Uterus (tissue), 4 donors: ENCODE data around the gene CENATAC. TPM values are rescaled to one million over a fixed set of nuclear protein-coding genes. Genes with fewer than 3 reads are reported as not detected.
"Not testable (repeated sequence)": the region's sequence is repeated elsewhere in the genome, so short reads cannot be mapped to it uniquely, and the experiment has no call there.

Source experiments
- DNase-seq, 2 donors: peaks; one replicate each; pipeline ENCODE4 v3.0.0-alpha.2; 2019 to 2020
- H3K27ac ChIP-seq, 2 donors: fragments of 200-600 bp; sonication (generic); 1 replicate in 1 of 2; 2 replicates in 1 of 2; pipeline ENCODE4 v1.5.1; 2016 to 2018
- H3K27me3 ChIP-seq, 2 donors: fragments of 200-600 bp; sonication (generic); one replicate each; pipeline ENCODE4 v1.5.1; 2018 to 2019; ENCODE audit warnings: control low read depth in 1 of 2
- H3K36me3 ChIP-seq, 2 donors: fragments of 200-600 bp; sonication (generic); one replicate each; pipeline ENCODE4 v1.5.1; 2019; ENCODE audit warnings: control low read depth in 1 of 2
- H3K4me1 ChIP-seq, 2 donors: fragments of 200-600 bp; sonication (generic); one replicate each; pipeline ENCODE4 v1.5.1; 2018 to 2019; ENCODE audit warnings: control low read depth in 1 of 2
- H3K4me3 ChIP-seq, 2 donors: fragments of 200-600 bp; sonication (generic); 1 replicate in 1 of 2; 2 replicates in 1 of 2; pipeline ENCODE4 v1.5.1; 2018 to 2019; ENCODE audit warnings: mild to moderate bottlenecking in 1 of 2
- H3K9me3 ChIP-seq, 2 donors: fragments of 200-600 bp; sonication (generic); one replicate each; pipeline ENCODE4 v1.5.1; 2019; ENCODE audit warnings: control low read depth in 1 of 2
- POLR2A ChIP-seq, 2 donors: fragments of 450-650 bp; IDR thresholded peaks; one replicate each; pipeline ENCODE4 v1.6.1; 2016; ENCODE audit warnings: antibody characterized with exemption in 2 of 2, mild to moderate bottlenecking in 1 of 2, moderate library complexity in 1 of 2
- intact Hi-C: fragments of 100-400 bp; cut with DNase I; formaldehyde crosslinking; loops from one replicate; pipeline ENCODE4 v1.15.1; 2023; ENCODE audit warnings: low total_unique reads
- total RNA-seq, 4 donors: library from RNA; depleted of rRNA in 3 of 4; stranded (reverse); fragments of >200 nt in 3 of 4; gene quantifications; one replicate each; pipeline versions ENCODE4 v1.1.0 to v1.2.4, GENCODE V29; 2014 to 2023
- TF ChIP-seq, protein P1 (sequence below), 4 experiments: fragments of 200-600 bp in 2 of 4; fragments of 450-650 bp in 2 of 4; sonication (generic) in 2 of 4; IDR thresholded peaks; one replicate each; pipeline ENCODE4 v1.5.1; 2016 to 2019; ENCODE audit warnings: antibody characterized with exemption in 4 of 4, mild to moderate bottlenecking in 2 of 4, moderate library complexity in 1 of 4
- donor health status: DM: yes; HTN: yes; CAD: no.

CENATAC gene
- total RNA-seq, 4 donors from 2014 or later: 19.5 to 88.2 (median 49.7) TPM

DNA sequence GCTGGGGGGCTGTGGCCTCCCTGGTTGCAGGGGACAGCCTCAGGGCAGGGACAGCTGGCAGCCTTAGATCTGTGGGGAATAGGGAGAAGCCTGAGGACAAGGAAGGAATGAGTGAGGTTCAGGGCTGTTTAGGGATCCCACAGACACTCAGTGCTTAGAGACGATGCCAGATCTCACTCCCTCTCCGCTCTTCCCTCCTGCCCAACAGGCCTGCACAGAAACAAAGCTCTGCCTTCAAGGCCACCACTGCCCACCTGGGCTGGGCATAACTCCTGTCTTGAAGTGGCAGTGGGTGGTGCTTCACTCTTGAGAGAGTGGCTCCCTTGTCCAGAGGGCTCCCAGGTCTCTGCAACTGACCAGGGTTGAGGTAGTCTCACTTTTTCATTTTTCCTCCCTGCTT, 13.1 kb upstream of the CENATAC start:
- no peaks in the 10 kb centered on the region for H3K4me1 ChIP-seq
- no peak for DNase-seq
- intact Hi-C loops: no loop called here
- H3K36me3 ChIP-seq: no peaks in the 10 kb centered on the region
- no peak overlapping the region for H3K27ac ChIP-seq
- no peak overlapping the region for H3K4me3 ChIP-seq
- H3K9me3 ChIP-seq: no peaks in the 10 kb centered on the region
- TF ChIP-seq, protein P1, sequence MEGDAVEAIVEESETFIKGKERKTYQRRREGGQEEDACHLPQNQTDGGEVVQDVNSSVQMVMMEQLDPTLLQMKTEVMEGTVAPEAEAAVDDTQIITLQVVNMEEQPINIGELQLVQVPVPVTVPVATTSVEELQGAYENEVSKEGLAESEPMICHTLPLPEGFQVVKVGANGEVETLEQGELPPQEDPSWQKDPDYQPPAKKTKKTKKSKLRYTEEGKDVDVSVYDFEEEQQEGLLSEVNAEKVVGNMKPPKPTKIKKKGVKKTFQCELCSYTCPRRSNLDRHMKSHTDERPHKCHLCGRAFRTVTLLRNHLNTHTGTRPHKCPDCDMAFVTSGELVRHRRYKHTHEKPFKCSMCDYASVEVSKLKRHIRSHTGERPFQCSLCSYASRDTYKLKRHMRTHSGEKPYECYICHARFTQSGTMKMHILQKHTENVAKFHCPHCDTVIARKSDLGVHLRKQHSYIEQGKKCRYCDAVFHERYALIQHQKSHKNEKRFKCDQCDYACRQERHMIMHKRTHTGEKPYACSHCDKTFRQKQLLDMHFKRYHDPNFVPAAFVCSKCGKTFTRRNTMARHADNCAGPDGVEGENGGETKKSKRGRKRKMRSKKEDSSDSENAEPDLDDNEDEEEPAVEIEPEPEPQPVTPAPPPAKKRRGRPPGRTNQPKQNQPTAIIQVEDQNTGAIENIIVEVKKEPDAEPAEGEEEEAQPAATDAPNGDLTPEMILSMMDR (IDR thresholded peaks at IDR 0.05): no peak
- no peaks in the 10 kb centered on the region for H3K27me3 ChIP-seq

DNA sequence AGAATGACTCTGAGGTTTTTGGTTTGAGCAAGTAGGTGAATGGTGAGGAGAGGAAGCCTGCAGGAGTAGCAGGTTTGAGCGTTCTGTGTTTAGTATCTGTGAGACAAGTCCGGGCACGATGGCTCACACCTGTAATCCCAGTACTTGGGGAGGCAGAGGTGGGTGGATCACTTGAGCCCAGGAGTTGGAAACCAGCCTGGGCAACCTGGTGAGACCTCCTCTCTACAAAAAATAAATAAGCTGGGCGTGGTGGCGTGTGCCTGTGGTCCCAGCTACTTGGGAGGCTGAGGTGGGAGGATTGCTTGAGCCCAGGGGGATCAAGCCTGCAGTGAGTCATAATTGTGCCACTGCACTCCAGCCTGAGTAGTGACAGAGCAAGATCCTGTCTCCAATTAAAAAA, 9.7 kb upstream of the CENATAC start:
- Histone ChIP-seq H3K4me3 (no peak overlapping the region), H3K4me1 (no peaks in the 10 kb centered on the region), H3K27me3 (no peaks in the 10 kb centered on the region), H3K36me3 (no peaks in the 10 kb centered on the region), H3K27ac (no peak overlapping the region), H3K9me3 (no peaks in the 10 kb centered on the region)
- no peak for DNase-seq
- TF ChIP-seq, protein P1 (IDR thresholded peaks at IDR 0.05): no peak
- no peak for TF ChIP-seq POLR2A (IDR thresholded peaks at IDR 0.05)
- intact Hi-C loops: no loop called here

DNA sequence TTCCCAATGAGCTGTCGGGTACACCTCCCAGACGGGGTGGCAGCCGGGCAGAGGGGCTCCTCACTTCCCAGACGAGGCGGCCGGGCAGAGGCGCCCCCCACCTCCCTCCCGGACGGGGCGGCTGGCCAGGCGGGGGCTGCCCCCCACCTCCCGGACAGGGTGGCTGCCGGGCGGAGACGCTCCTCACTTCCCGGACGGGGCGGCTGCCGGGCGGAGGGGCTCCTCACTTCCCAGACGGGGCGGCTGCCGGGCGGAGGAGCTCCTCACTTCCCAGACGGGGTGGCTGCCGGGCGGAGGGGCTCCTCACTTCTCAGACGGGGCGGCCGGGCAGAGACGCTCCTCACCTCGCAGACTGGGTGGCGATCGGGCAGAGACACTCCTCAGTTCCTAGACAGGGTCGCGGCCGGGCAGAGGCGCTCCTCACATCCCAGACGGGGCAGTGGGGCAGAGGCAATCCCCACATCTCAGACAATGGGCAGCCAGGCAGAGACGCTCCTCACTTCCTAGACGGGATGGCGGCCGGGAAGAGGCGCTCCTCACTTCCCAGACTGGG, 6.4 kb upstream of the CENATAC start:
- H3K4me1 ChIP-seq, H3K27ac ChIP-seq, H3K4me3 ChIP-seq, intact Hi-C loops, H3K9me3 ChIP-seq, H3K36me3 ChIP-seq, H3K27me3 ChIP-seq, DNase-seq: not testable (repeated sequence)

DNA sequence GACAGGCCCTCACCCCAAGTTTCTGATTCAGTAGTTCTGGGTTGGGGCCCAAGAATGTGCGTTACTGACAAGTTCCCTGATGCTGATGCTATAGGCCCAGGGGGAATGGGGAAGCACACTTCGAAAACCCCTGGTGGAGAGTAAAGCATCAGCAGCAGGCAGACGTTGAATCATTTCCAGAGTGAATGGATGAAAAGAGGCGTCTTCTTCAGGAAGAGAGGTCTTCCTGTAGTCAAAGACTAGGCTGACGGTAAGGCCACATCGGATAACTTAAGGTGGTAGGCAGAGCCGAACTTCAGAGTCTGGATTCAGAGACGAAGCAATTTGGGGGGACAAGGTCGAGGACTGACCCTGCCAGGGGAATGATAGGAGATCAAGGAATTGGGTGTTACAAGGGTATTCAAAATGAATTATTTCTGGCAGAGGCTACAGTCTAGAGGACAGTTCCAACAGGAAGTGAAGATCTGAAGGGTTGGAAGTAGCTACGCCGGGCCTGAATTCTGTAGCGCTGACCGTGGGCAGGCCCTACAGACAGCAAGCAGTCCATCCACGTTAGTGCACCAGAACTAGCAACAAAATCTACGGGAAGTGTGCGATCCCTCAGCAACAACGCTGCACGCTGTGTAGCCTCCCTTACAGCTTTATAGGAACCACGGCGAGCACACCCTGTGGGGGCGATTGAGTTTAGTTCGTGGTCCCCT, 862 bp upstream of the CENATAC start:
- intact Hi-C loops: no loop called here
- Histone ChIP-seq H3K27me3 (no peaks in the 10 kb centered on the region), H3K27ac (peak overlapping the region; percentile 82 to 85)

DNA sequence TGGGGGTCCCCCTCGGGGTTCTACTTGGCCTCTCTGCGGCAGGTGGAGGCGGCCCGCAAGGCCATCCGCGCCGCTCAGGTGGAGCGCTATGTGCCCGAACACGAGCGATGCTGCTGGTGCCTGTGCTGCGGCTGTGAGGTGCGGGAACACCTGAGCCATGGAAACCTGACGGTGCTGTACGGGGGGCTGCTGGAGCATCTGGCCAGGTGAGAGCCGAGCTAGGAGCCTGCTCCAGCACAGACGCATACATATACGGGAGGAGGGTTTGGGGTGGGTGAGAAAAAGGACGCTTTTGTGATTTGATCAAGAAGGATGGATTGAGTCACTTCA, 415 bp downstream of the CENATAC start:
- Histone ChIP-seq H3K9me3 (no peaks in the 10 kb centered on the region), H3K27ac (peak overlapping the region; percentile 82 to 85), H3K4me3 (peak overlapping the region; percentile 52 to 89), H3K36me3 (no peaks in the 10 kb centered on the region), H3K27me3 (no peaks in the 10 kb centered on the region), H3K4me1 (peaks cover 0 to 5% of the 10 kb centered on the region in 2 donors)
- DNase-seq: no peak
- intact Hi-C loops: no loop called here
- TF ChIP-seq POLR2A (IDR thresholded peaks at IDR 0.05): no peak
- TF ChIP-seq, protein P1 (IDR thresholded peaks at IDR 0.05): no peak

More for the DNA sequence above, 862 bp upstream of the CENATAC start:
- H3K36me3 ChIP-seq: no peaks in the 10 kb centered on the region
- DNase-seq: no peak
- peaks cover 0 to 5% of the 10 kb centered on the region in 2 donors for H3K4me1 ChIP-seq
- TF ChIP-seq, protein P1 (IDR thresholded peaks at IDR 0.05): no peak
- TF ChIP-seq POLR2A (IDR thresholded peaks at IDR 0.05): no peak
- H3K4me3 ChIP-seq: peak overlapping the region; percentile 52 to 89
- no peaks in the 10 kb centered on the region for H3K9me3 ChIP-seq
